Breast epithelium (tissue), 4 donors: ENCODE measurements around the gene PGGHG. TPM values are rescaled to one million over a fixed set of nuclear protein-coding genes. Genes with fewer than 3 reads are reported as not detected.
"Not testable (repeated sequence)": the region's sequence is repeated elsewhere in the genome, so short reads cannot be mapped to it uniquely, and the experiment has no call there.

Experiments used
- DNase-seq, 2 donors: peaks; one replicate each; pipeline ENCODE4 v3.0.0-alpha.2; 2019; ENCODE audit warnings: low spot score in 2 of 2
- H3K27ac ChIP-seq, 2 donors: fragments of 200-600 bp; sonication (generic) in 1 of 2; one replicate each; pipeline ENCODE4 v1.5.1; 2016 to 2019; ENCODE audit warnings: mild to moderate bottlenecking in 1 of 2
- H3K27me3 ChIP-seq, 2 donors: fragments of 200-600 bp; sonication (generic) in 1 of 2; one replicate each; pipeline versions ENCODE4 v1.5.1 to v1.6.0; 2017 to 2019; ENCODE audit warnings: control low read depth in 1 of 2, mild to moderate bottlenecking in 1 of 2
- H3K36me3 ChIP-seq: fragments of 200-600 bp; one replicate; pipeline ENCODE4 v1.5.1; 2019
- H3K4me1 ChIP-seq, 2 donors: fragments of 200-600 bp; sonication (generic); one replicate each; pipeline ENCODE4 v1.5.1; 2016 to 2019; ENCODE audit warnings: control low read depth in 1 of 2
- H3K4me3 ChIP-seq, 3 donors: fragments of 200-600 bp; sonication (generic); 1 replicate in 2 of 3; 2 replicates in 1 of 3; pipeline ENCODE4 v1.5.1; 2016 to 2019; ENCODE audit warnings: mild to moderate bottlenecking in 3 of 3, moderate library complexity in 2 of 3
- H3K9me3 ChIP-seq, 2 donors: fragments of 200-600 bp; sonication (generic) in 1 of 2; one replicate each; pipeline ENCODE4 v1.5.1; 2016 to 2019; ENCODE audit warnings: control low read depth in 1 of 2
- CTCF ChIP-seq, 3 donors: fragments of 450-650 bp; IDR thresholded peaks; one replicate each; pipeline ENCODE4 v1.5.1; 2016 to 2017; ENCODE audit warnings: antibody characterized with exemption in 3 of 3, mild to moderate bottlenecking in 3 of 3, moderate library complexity in 3 of 3
- POLR2A ChIP-seq: fragments of 450-650 bp; IDR thresholded peaks from one replicate; pipeline ENCODE4 v1.6.1; 2016; ENCODE audit warnings: antibody characterized with exemption, mild to moderate bottlenecking, moderate library complexity
- POLR2AphosphoS5 ChIP-seq, 3 donors: sonication (generic); formaldehyde crosslinking; IDR thresholded peaks; one replicate each; pipeline ENCODE4 v1.6.1; 2017; ENCODE audit warnings: antibody characterized with exemption in 3 of 3
- intact Hi-C: fragments of 100-400 bp; cut with DNase I; formaldehyde crosslinking; loops from one replicate; pipeline ENCODE4 v1.15.1; 2023; ENCODE audit warnings: low total_unique reads
- total RNA-seq, 3 donors: library from RNA; depleted of rRNA; stranded (reverse); fragments of >200 nt; gene quantifications; one replicate each; pipeline ENCODE4 v1.1.0, GENCODE V29; 2016

PGGHG gene
- total RNA-seq, 3 donors from 2014 or later = 13.0 to 63.9 (median 37.3) TPM

- H3K4me3 ChIP-seq = no peak overlapping the region
- no peaks in the 10 kb centered on the region for H3K9me3 ChIP-seq
- intact Hi-C loops = no loop called here
- H3K27ac ChIP-seq = peak overlapping the region; percentile 55 to 91
- H3K36me3 ChIP-seq = no peaks in the 10 kb centered on the region
- no peak for TF ChIP-seq POLR2A
- TF ChIP-seq POLR2AphosphoS5 (IDR thresholded peaks at IDR 0.05) = no peak
- no peak for TF ChIP-seq CTCF (IDR thresholded peaks at IDR 0.05)
- peaks cover 0 to 13% of the 10 kb centered on the region in 2 donors for H3K4me1 ChIP-seq
- H3K27me3 ChIP-seq = no peaks in the 10 kb centered on the region
- no peak for DNase-seq
Measured at GRCh38 chr11:324156-324555, 35.2 kb downstream of the PGGHG start.

GRCh38 chr11:324593-325517, 35.9 kb downstream of the PGGHG start:
- H3K36me3 ChIP-seq, H3K27me3 ChIP-seq, intact Hi-C loops, H3K9me3 ChIP-seq, DNase-seq: not testable (repeated sequence)
- Histone ChIP-seq H3K27ac (peak overlapping the region; percentile 55 to 96), H3K4me1 (peaks cover 0 to 13% of the 10 kb centered on the region in 2 donors), H3K4me3 (peak overlapping the region in 2 of 3 donors; percentile 1 to 39)

GRCh38 chr11:325796-326591, 37.1 kb downstream of the PGGHG start:
- H3K27me3 ChIP-seq = no peaks in the 10 kb centered on the region
- H3K4me1 ChIP-seq = peaks cover 0 to 13% of the 10 kb centered on the region in 2 donors
- H3K9me3 ChIP-seq = no peaks in the 10 kb centered on the region
- H3K4me3 ChIP-seq = no peak overlapping the region
- no peak for DNase-seq
- TF ChIP-seq POLR2A (no peak), CTCF (IDR thresholded peaks at IDR 0.05) (no peak), POLR2AphosphoS5 (IDR thresholded peaks at IDR 0.05) (no peak)
- intact Hi-C loops = no loop called here
- no peaks in the 10 kb centered on the region for H3K36me3 ChIP-seq
- H3K27ac ChIP-seq = peak overlapping the region; percentile 83 to 96

- H3K4me1 ChIP-seq = peaks cover 0 to 13% of the 10 kb centered on the region in 2 donors
- H3K9me3 ChIP-seq = no peaks in the 10 kb centered on the region
- H3K27ac ChIP-seq = peak overlapping the region; percentile 83 to 96
- DNase-seq = no peak
- intact Hi-C loops = no loop called here
- TF ChIP-seq CTCF (IDR thresholded peaks at IDR 0.05) = no peak
- no peak for TF ChIP-seq POLR2A
- TF ChIP-seq POLR2AphosphoS5 (IDR thresholded peaks at IDR 0.05) = no peak
- no peaks in the 10 kb centered on the region for H3K27me3 ChIP-seq
- peak overlapping the region in 1 of 3 donors; percentile 50 for H3K4me3 ChIP-seq
- no peaks in the 10 kb centered on the region for H3K36me3 ChIP-seq
Measured at GRCh38 chr11:326592-326841, 37.6 kb downstream of the PGGHG start.

GRCh38 chr11:326842-327580, 38.1 kb downstream of the PGGHG start:
- Histone ChIP-seq H3K27ac (peak overlapping the region; percentile 83 to 96), H3K27me3 (no peaks in the 10 kb centered on the region), H3K4me3 (peak overlapping the region in 1 of 3 donors; percentile 50), H3K36me3 (no peaks in the 10 kb centered on the region), H3K9me3 (no peaks in the 10 kb centered on the region), H3K4me1 (peaks cover 0 to 13% of the 10 kb centered on the region in 2 donors)
- peak in 1 of 2 donors; percentile 69 for DNase-seq
- TF ChIP-seq POLR2AphosphoS5 (IDR thresholded peaks at IDR 0.05) = peak in 2 of 3 donors; percentile 28 to 44
- no peak for TF ChIP-seq CTCF (IDR thresholded peaks at IDR 0.05)
- peak; percentile 7 for TF ChIP-seq POLR2A
- intact Hi-C loops = no loop called here
